HAP-1 (cell line): ENCODE data around the gene FAM221A.
"Not testable (repeated sequence)": the region's sequence is repeated elsewhere in the genome, so short reads cannot be mapped to it uniquely, and the experiment has no call there.

Experiments used
- DNase-seq, 2 experiments: peaks; one replicate each; pipeline ENCODE4 v3.0.0-alpha.2; 2016 to 2020; ENCODE audit warnings: low spot score in 2 of 2
- H3K27me3 ChIP-seq: fragments of 250-450 bp; sonication (Bioruptor Pico); 2 replicates; pipeline ENCODE4 v1.5.1; 2020; ENCODE audit warnings: low read depth, mild to moderate bottlenecking, moderate library complexity
- H3K36me3 ChIP-seq: fragments of 250-450 bp; sonication (Bioruptor Pico); replicated peaks from 2 replicates; pipeline ENCODE4 v1.5.1; 2020; ENCODE audit warnings: mild to moderate bottlenecking
- H3K4me1 ChIP-seq: fragments of 250-450 bp; sonication (Bioruptor Pico); 2 replicates; pipeline ENCODE4 v1.5.1; 2020; ENCODE audit warnings: mild to moderate bottlenecking
- H3K4me3 ChIP-seq: fragments of 250-450 bp; sonication (Bioruptor Pico); 2 replicates; pipeline ENCODE4 v1.5.1; 2020; ENCODE audit warnings: mild to moderate bottlenecking, moderate library complexity
- H3K9me3 ChIP-seq: fragments of 250-450 bp; sonication (Bioruptor Pico); 2 replicates; pipeline ENCODE4 v1.5.1; 2020; ENCODE audit warnings: mild to moderate bottlenecking, moderate library complexity
- in situ Hi-C: fragments of 300-500 bp; cut with MboI; formaldehyde crosslinking; loops from 3 replicates; pipeline ENCODE4 v1.14.3; 2020; ENCODE audit warnings: low sequenced_read_pairs, inconsistent platforms, mixed read lengths

FAM221A gene

DNA sequence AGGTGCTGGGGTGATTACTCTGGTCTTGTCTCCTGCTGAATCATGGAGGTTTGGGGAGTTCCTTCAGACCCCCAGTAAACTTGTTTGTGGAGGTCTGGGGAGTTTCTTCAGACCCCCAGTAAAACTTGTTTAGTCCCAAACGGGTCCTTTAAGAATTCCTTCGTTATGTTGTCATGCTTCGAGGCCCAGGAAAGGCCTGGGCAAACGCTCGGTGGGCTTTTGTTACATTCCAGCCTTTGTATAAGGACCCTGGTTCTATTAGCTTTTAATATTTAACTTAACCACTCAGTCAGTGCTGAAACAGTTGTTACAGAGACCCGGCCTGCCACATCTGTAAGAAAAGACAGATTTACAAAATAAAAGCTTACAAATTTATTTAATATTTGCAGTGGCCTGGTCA is 4.0 kb downstream of the FAM221A start:
- DNase-seq, H3K36me3 ChIP-seq, H3K27me3 ChIP-seq, H3K4me3 ChIP-seq, H3K9me3 ChIP-seq, H3K4me1 ChIP-seq, in situ Hi-C loops: not testable (repeated sequence)

DNA sequence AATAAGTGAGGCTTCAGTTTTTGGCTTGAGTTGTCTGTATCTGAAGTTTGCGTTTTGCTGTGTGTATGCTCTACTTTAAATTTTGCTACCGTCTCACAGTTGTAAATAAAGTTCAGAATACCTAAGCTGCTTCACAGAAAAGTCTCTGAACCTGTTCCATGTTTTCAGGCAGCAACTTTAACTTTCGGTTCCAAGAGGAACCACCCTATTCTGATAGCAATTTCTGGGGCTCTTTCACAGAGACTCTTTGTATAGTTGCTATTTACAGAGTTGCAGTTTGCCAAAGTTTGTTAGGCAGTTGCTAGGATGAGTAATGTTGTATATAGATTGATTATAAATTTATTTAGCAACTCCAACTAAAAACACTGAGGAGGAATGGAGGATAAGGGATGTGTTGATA is 5.7 kb downstream of the FAM221A start:
- in situ Hi-C loops: no loop called here
- Histone ChIP-seq H3K4me3 (no peak overlapping the region), H3K36me3 (no peaks in the 10 kb centered on the region), H3K9me3 (no peaks in the 10 kb centered on the region), H3K4me1 (no peaks in the 10 kb centered on the region), H3K27me3 (no peaks in the 10 kb centered on the region)
- no peak for DNase-seq

DNA sequence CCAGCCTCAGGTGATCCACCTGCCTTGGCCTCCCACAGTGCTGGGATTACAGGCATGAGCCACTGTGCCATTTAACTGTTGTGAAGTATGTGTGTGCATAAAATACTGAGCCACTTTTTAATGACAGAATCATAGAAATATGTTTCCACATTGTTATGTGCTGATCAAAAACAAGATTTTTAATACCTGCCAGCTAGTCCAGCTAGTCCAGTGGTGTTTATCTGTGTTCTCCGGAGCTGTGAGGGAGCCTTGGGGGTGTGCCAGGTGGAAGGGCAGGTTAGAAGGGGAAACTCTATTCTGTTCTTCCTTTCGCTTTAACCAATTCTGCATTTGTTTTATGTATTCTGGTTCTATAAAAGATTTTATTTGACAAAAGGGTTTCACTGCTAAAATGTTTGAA is 7.0 kb downstream of the FAM221A start:
- H3K9me3 ChIP-seq: no peaks in the 10 kb centered on the region
- no peak for DNase-seq
- H3K27me3 ChIP-seq: no peaks in the 10 kb centered on the region
- in situ Hi-C loops: no loop called here
- no peak overlapping the region for H3K4me3 ChIP-seq
- no peaks in the 10 kb centered on the region for H3K36me3 ChIP-seq
- H3K4me1 ChIP-seq: no peaks in the 10 kb centered on the region; the same call in 1 of the 2 replicates

DNA sequence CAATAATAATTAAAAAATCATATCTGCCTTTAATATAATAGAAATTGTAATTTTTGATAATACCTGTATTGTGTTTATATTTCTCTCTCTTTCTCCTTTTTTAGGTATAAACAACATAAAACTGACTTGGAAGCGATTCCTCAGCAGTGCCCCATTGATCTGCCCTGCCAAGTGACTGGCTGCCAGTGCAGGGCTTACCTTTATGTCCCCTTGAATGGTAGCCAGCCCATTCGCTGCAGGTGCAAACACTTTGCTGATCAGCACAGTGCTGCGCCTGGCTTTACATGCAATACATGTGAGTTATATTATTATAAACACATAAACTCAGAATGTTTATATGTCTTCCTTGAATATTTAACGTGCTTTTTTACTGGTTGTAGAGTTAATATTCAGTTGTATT is 9.2 kb downstream of the FAM221A start:
- H3K4me1 ChIP-seq: no peaks in the 10 kb centered on the region; the same call in 1 of the 2 replicates
- H3K36me3 ChIP-seq: no peaks in the 10 kb centered on the region
- no peaks in the 10 kb centered on the region for H3K27me3 ChIP-seq
- in situ Hi-C loops: no loop called here
- H3K4me3 ChIP-seq: no peak overlapping the region
- no peak for DNase-seq
- H3K9me3 ChIP-seq: no peaks in the 10 kb centered on the region

DNA sequence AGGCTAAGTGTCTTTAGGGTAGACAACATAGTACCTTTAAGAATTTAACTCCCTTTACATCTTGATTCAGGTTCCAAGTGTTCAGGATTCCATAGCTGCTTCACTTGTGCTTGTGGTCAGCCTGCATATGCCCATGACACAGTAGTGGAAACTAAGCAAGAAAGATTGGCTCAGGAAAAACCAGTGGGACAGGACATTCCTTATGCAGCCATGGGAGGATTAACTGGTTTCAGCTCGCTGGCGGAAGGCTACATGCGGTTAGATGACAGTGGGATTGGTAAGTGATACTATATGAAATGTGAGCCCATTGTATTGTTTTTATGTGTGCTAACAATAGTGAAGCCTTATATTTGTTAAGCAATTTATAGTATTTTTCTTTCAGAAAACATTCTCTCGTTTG is 11.3 kb downstream of the FAM221A start:
- DNase-seq: no peak
- H3K9me3 ChIP-seq: no peaks in the 10 kb centered on the region
- in situ Hi-C loops: no loop called here

DNA sequence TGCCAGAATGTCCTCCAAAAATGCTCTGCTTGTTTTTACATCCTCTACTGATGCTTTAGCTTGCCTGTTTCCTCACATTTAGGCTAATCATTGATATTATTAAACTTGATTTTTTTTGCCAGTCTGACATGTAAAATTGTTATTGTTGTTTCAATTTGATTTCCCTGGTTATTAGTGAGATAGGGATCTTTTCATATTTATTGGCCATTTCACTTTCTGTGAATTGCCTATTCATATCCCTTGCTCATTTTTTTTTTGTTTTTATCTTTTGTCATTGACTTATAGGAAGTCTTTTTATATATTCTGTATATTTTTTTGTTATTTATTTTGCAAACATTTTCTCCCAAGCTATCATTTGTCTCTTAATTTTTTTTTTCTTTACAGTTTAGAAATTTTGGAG is 13.2 kb downstream of the FAM221A start:
- DNase-seq: no peak
- in situ Hi-C loops: no loop called here
- Histone ChIP-seq H3K36me3 (no peaks in the 10 kb centered on the region), H3K27me3 (no peaks in the 10 kb centered on the region), H3K9me3 (no peaks in the 10 kb centered on the region), H3K4me1 (no peaks in the 10 kb centered on the region; the same call in 1 of the 2 replicates), H3K4me3 (no peak overlapping the region)

More for the DNA sequence above, 11.3 kb downstream of the FAM221A start:
- H3K36me3 ChIP-seq: no peaks in the 10 kb centered on the region
- no peaks in the 10 kb centered on the region; the same call in 1 of the 2 replicates for H3K4me1 ChIP-seq
- no peak overlapping the region for H3K4me3 ChIP-seq
- H3K27me3 ChIP-seq: no peaks in the 10 kb centered on the region

DNA sequence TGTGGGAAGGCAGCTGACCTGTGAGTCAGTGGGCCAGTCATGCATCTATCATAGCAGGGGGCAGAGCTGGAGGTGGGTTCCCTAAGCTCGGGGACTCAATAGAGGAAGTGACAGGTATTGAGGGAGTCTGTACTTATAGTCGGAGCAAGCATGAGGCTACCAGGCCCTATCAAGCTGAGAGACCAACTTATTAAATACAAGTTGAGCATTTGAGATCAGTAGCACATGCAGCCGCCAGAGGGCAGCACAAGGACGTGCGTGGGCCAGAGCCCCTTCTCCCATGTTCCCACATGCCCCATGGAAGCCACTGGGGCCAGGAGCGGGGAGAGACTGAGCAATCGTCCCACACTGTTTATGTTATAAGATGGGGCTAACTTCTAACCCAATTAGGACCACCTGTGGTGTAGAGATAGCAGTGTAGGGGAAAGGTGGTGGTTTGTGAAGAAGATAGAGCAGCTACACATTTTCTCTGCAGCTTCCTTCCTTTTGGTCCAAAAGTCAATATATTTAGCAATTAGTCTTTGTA is 17.0 kb downstream of the FAM221A start:
- Histone ChIP-seq H3K4me3 (no peak overlapping the region), H3K4me1 (no peaks in the 10 kb centered on the region; the same call in 1 of the 2 replicates), H3K9me3 (no peaks in the 10 kb centered on the region), H3K36me3 (no peaks in the 10 kb centered on the region), H3K27me3 (no peaks in the 10 kb centered on the region)
- in situ Hi-C loops: loop anchor here (5.0 kb wide), 1 partner anchor 125 kb away; no protein-coding TSS in a partner anchor
- peak; percentile 74 to 90 for DNase-seq

DNA sequence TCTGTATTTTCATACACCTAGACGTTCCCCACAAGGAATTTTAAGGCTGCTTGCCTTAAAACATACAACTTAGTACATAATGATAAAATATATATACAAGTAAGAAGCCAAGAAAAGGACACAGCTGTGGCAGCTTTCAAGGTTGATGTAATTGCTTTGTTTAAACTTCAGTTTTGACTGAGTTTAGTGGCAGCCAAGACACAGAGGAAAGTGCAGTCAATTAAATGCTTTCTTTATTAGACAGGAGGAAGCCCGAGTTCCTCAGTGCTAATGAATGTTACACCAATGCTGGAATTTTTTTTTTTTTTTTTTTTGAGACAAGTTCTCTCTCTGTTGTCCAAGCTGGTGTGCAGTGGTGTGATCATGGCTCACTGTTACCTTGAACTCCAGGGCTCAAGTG is 18.8 kb downstream of the FAM221A start:
- Histone ChIP-seq H3K36me3 (no peaks in the 10 kb centered on the region), H3K4me3 (no peak overlapping the region), H3K4me1 (no peaks in the 10 kb centered on the region; the same call in 1 of the 2 replicates), H3K9me3 (no peaks in the 10 kb centered on the region), H3K27me3 (no peaks in the 10 kb centered on the region)
- in situ Hi-C loops: loop anchor here (5.0 kb wide), 1 partner anchor 127 kb away; no protein-coding TSS in a partner anchor
- DNase-seq: no peak

DNA sequence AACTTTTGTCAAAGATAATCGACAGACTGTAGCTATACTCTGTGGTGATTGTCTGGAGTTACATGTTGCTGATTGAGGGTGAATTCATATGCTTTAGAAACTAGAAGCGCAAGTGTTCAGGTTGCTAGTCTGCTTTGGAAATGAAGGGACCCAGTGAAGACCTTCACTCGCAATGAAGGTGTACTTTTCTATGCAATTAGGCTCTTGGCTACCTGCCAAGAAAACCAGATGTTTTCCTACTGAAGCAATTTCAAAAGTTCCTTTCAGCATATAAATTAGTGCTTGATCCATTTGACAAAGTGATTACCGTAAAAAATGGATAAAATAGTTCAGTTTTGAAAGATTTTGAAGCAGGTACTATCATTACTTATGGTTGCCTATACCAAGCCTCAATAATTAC is 20.0 kb downstream of the FAM221A start:
- peak in 1 of 2 experiments; percentile 18 for DNase-seq
- H3K4me3 ChIP-seq: no peak overlapping the region
- no peaks in the 10 kb centered on the region; the same call in 1 of the 2 replicates for H3K4me1 ChIP-seq
- no peaks in the 10 kb centered on the region for H3K27me3 ChIP-seq
- in situ Hi-C loops: loop anchor here (10.0 kb wide), 1 partner anchor 425 kb away; no protein-coding TSS in a partner anchor
- no peaks in the 10 kb centered on the region for H3K36me3 ChIP-seq
- H3K9me3 ChIP-seq: no peaks in the 10 kb centered on the region

DNA sequence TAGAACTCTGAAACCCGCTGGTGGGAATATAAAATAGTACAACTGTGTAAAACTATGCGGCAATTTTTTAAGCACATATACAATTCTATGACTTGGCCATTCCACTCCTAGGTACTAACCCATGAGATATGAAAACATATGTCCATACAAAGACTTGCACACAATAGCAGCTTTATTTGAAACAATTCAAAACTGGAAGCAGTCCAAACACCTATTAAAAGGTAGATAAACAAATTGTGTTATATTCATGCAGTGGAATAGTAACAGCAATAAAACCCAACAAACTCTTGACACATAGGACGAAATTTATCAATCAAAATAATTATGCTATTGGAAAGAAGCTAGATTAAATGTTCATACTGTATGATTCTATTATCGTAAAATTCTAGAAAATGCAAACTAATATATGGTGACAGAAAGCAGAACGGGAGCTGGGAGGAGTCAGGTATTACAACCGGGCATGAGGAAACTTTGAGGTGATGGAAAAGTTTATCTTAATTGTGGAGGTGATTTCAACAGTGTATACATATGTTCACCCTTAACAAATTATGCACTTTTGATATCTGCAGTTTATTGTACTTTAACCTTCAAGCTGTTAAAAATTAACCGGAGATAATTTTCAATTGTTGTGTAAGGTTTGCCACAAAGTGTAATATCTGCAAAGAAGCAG is 29.2 kb downstream of the FAM221A start:
- Histone ChIP-seq H3K4me3 (no peak overlapping the region), H3K4me1 (peaks cover 6% of the 10 kb centered on the region), H3K9me3 (peaks cover 5% of the 10 kb centered on the region; the same call in 1 of the 2 replicates), H3K27me3 (no peaks in the 10 kb centered on the region), H3K36me3 (no peaks in the 10 kb centered on the region)
- no peak for DNase-seq
- in situ Hi-C loops: loop anchor here (10.0 kb wide), 1 partner anchor 434 kb away; no protein-coding TSS in a partner anchor

DNA sequence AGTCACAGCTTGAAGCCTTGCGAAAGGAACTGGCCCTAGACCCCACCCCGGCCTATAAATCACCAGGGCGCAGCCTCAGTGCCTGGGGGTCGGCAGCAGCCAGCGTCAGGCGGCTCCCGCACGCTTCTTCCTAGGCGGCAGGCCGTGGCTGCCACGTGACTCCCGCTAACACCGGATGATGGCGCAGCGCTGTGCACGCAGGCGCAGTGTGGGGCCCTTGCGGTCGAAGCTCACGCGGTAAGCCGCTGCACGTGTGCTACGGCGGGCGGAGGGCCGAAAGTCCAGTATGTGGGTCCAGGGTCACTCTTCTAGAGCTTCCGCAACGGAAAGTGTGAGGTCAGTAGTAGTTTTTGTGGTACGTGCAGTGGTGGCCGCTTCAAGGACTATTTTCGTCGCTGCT is 30.0 kb downstream of the FAM221A start, which contains the start of gene STK31:
STK31 (plus strand) TSS at position 220 of the 400 bp plus-strand sequence; CDS start at position 287, 67 bp downstream.
- Histone ChIP-seq H3K36me3 (no peaks in the 10 kb centered on the region), H3K9me3 (peaks cover 5% of the 10 kb centered on the region; the same call in 1 of the 2 replicates), H3K27me3 (no peaks in the 10 kb centered on the region), H3K4me3 (no peak within 1 kb of the TSS), H3K4me1 (peaks cover 7% of the 10 kb centered on the region)
- in situ Hi-C loops: loop anchor here (10.0 kb wide), 1 partner anchor 435 kb away; no protein-coding TSS in a partner anchor
- no peak for DNase-seq

DNA sequence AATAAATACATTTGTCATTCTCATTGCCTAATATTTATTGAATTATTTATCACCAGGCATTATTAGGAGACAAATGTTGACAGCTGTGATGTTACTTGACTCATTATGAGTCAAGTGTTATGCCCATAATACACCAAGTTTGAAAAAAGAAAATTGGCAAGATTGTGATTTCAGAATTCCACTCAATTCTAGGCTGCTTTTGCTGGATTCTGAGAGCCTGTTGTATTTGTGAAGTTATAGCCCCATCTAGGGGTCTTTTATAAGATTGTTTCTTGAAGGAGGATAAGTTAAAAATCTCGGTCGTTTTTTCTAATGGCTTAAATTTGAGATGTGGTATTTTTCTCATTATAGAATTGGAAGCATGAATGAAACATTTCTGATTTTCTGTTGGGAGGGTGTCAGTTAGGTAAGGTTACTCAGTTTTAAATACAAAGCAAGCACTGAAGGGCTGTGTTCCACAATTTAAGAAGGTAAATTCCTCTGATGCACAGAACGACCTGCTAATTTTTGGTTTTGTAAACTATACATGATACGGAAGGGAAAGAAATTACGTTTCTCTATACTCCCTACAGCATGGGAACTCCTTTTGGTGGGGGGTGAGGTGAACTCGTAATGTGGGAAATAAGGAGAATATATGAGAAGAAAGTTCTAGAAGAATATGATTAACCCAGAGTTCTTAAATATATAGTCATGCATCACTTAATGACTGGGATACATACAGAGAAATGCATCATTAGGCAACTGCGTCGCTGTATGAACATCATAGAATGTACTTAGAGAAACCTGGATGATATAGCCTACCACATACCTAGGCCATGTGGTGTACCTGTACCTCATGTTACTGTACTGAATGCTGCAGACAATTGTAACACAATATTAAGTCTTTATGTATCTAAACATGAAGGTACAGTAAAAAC is 32.6 kb downstream of the FAM221A start:
- H3K4me3 ChIP-seq: no peak overlapping the region
- in situ Hi-C loops: no loop called here

DNA sequence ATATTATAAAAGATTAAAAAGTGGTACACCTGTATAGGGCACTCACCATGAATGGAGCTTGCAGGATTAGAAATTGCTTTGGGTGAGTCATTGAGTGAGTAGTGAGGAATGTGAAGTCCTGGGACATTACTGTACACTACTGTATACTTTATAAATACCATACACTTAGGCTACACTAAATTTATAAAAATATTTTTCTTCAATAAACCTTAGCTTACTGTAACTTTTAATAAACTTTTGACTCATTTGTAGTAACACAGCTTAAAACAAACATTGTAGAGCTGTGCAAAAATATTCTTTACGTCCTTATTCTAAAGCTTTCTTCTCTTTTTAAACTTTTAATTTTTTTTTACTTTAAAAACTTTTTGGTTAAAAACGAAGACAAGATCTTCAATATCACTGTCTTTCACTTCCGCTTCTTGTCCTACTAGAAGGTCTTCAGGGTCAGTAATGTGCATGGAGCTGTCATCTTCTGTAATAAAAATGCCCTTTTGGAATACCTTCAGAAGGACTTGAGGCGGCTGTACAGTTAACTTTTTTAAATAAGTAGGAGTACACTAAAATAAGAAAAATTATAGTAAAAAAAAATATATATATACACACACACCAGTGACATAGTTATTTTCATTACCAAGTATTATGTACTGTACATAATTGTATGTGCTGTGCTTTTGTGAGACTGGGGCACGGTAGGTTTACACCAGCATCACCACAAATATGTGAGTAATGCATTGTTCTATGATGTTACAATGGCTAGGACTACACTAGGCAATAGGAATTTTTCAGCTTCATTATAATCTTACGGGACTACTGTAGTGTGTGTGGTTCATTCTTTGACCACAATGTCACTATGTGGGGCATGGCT is 33.5 kb downstream of the FAM221A start:
- DNase-seq: peak; percentile 42 to 79
- Histone ChIP-seq H3K36me3 (no peaks in the 10 kb centered on the region), H3K4me1 (peaks cover 7% of the 10 kb centered on the region), H3K9me3 (no peaks in the 10 kb centered on the region), H3K27me3 (no peaks in the 10 kb centered on the region), H3K4me3 (no peak overlapping the region)
- in situ Hi-C loops: no loop called here

More for the DNA sequence above, 32.6 kb downstream of the FAM221A start:
- H3K4me1 ChIP-seq: peaks cover 7% of the 10 kb centered on the region
- DNase-seq: peak in 1 of 2 experiments; percentile 48
- H3K36me3 ChIP-seq: no peaks in the 10 kb centered on the region
- H3K9me3 ChIP-seq: no peaks in the 10 kb centered on the region
- H3K27me3 ChIP-seq: no peaks in the 10 kb centered on the region
